Spleen (tissue), 11 donors: ENCODE data around the gene OSBPL9. TPM values are rescaled to one million over a fixed set of nuclear protein-coding genes. Genes with fewer than 3 reads are reported as not detected.

ENCODE experiments used
- DNase-seq: peaks from one replicate; pipeline ENCODE4 v3.0.0-alpha.2; 2020
- H3K27ac ChIP-seq, 8 donors: fragments of 200-600 bp; sonication (generic) in 7 of 8; 1 replicate in 4 of 8; 2 replicates in 4 of 8; pipeline versions ENCODE4 v1.5.0 to v1.8.0; 2016 to 2021; ENCODE audit warnings: inconsistent platforms in 4 of 8, mild to moderate bottlenecking in 4 of 8, moderate library complexity in 1 of 8
- H3K27me3 ChIP-seq, 7 donors: fragments of 200-600 bp; sonication (generic) in 6 of 7; replicated peaks in 1 of 7; 1 replicate in 4 of 7; 2 replicates in 3 of 7; pipeline versions ENCODE4 v1.5.0 to v1.8.0; 2016 to 2021; ENCODE audit warnings: inconsistent platforms in 3 of 7, mild to moderate bottlenecking in 1 of 7
- H3K36me3 ChIP-seq, 6 donors: fragments of 200-600 bp; sonication (generic) in 5 of 6; 1 replicate in 4 of 6; 2 replicates in 2 of 6; pipeline versions ENCODE4 v1.5.0 to v1.8.0; 2016 to 2021; ENCODE audit warnings: inconsistent platforms in 2 of 6
- H3K4me1 ChIP-seq, 6 donors: fragments of 200-600 bp; sonication (generic) in 5 of 6; 1 replicate in 3 of 6; 2 replicates in 3 of 6; pipeline versions ENCODE4 v1.5.0 to v1.8.0; 2016 to 2021; ENCODE audit warnings: inconsistent platforms in 3 of 6
- H3K4me3 ChIP-seq, 8 donors: fragments of 200-600 bp; sonication (generic) in 7 of 8; 1 replicate in 4 of 8; 2 replicates in 4 of 8; pipeline versions ENCODE4 v1.5.0 to v1.8.0; 2016 to 2021; ENCODE audit warnings: inconsistent platforms in 4 of 8, mild to moderate bottlenecking in 4 of 8, moderate library complexity in 2 of 8
- H3K9me3 ChIP-seq, 8 donors: fragments of 200-600 bp; sonication (generic) in 7 of 8; 1 replicate in 4 of 8; 2 replicates in 4 of 8; pipeline versions ENCODE4 v1.5.0 to v1.8.0; 2016 to 2021; ENCODE audit warnings: inconsistent platforms in 4 of 8
- CTCF ChIP-seq, 11 experiments: fragments of 200-600 bp in 7 of 11; fragments of 450-650 bp in 4 of 11; sonication (generic) in 4 of 11; IDR thresholded peaks in 8 of 11; conservative IDR thresholded peaks in 3 of 11; 1 replicate in 7 of 11; 2 replicates in 4 of 11; pipeline versions ENCODE4 v1.4.0 to v1.8.0; 2016 to 2021; ENCODE audit warnings: antibody characterized with exemption in 11 of 11, inconsistent platforms in 4 of 11, mild to moderate bottlenecking in 1 of 11
- POLR2A ChIP-seq, 3 donors: fragments of 450-650 bp; IDR thresholded peaks; one replicate each; pipeline ENCODE4 v1.5.1; 2017; ENCODE audit warnings: antibody characterized with exemption in 3 of 3, mild to moderate bottlenecking in 1 of 3
- POLR2AphosphoS5 ChIP-seq, 3 donors: sonication (generic); formaldehyde crosslinking; IDR thresholded peaks; one replicate each; pipeline ENCODE4 v1.5.1; 2017; ENCODE audit warnings: antibody characterized with exemption in 3 of 3
- WGBS, 5 donors: extraction: QIAGEN DNeasy Blood & Tissue Kit in 3 of 5; methylation state at CpG; one replicate each; pipeline versions ENCODE4 v1.1.5 to v1.1.7; 2013 to 2018; 5-methylcytosine and 5-hydroxymethylcytosine counted together
- intact Hi-C: fragments of 100-400 bp; cut with DNase I; formaldehyde crosslinking; loops from one replicate; pipeline ENCODE4 v1.15.0; 2023; ENCODE audit warnings: low total_unique reads
- polyA plus RNA-seq, 3 donors: library from polyadenylated mRNA; stranded (reverse); fragments of 200-250 nt; gene quantifications; one replicate each; pipeline ENCODE4 v1.2.1, GENCODE V29; 2013
- total RNA-seq, 7 donors: library from RNA; depleted of rRNA in 3 of 7; stranded (reverse); fragments of >200 nt in 3 of 7; fragmentation: NEBNext Ultra II Directional in 4 of 7; extraction: Animal tissue kit (Norgen Biotek cat#: 25700) in 4 of 7; gene quantifications; one replicate each; pipeline versions ENCODE4 v1.1.0 to v1.2.1, GENCODE V29; 2016 to 2021
- donor health status: healthy with polysubstance abuse.
- donor health status: DM: no; HTN: no; CAD: no; lungs with moderate emphysema.
- donor health status: DM: no; HTN: no; CAD: no.
- donor health status: Bipolar disorder and iron deficiency.
- donor health status: healthy.
- donor health status: DM: no; HTN: no; CAD: no.
- donor health status: DM: yes; HTN: yes; CAD: no.

The OSBPL9 gene
- total and polyA plus RNA-seq, 10 donors = 34.6 to 97.4 (median 80.6) TPM

GRCh38 chr1:51629918-51630317 is 13.0 kb downstream of the OSBPL9 start:
- H3K36me3 ChIP-seq = peaks cover 0 to 4% (median 0%) of the 10 kb centered on the region in 6 donors
- H3K4me3 ChIP-seq = no peak overlapping the region
- no peak overlapping the region for H3K27ac ChIP-seq
- no peak for TF ChIP-seq POLR2A (IDR thresholded peaks at IDR 0.05)
- TF ChIP-seq CTCF (IDR thresholded peaks at IDR 0.05 in 8 of 11, conservative IDR thresholded peaks at IDR 0.05 in 3 of 11) = no peak
- TF ChIP-seq POLR2AphosphoS5 (IDR thresholded peaks at IDR 0.05) = no peak
- no peaks in the 10 kb centered on the region for H3K9me3 ChIP-seq
- no peaks in the 10 kb centered on the region for H3K27me3 ChIP-seq
- H3K4me1 ChIP-seq = peaks cover 0 to 49% (median 7%) of the 10 kb centered on the region in 6 donors
- no peak for DNase-seq
- WGBS, 5 donors = 75 to 80% (median 77%) methylated on average over 4 of the region's 4 CpGs
- intact Hi-C loops = loop anchor here (10.0 kb wide), 1 partner anchor 135 kb away; no protein-coding TSS in a partner anchor

GRCh38 chr1:51630393-51630792 is 13.5 kb downstream of the OSBPL9 start:
- 77 to 91% (median 84%) methylated on average over 3 of the region's 3 CpGs for WGBS, 5 donors
- no peak for DNase-seq
- intact Hi-C loops = no loop called here
- Histone ChIP-seq H3K27me3 (no peaks in the 10 kb centered on the region), H3K36me3 (peaks cover 0 to 4% (median 0%) of the 10 kb centered on the region in 6 donors), H3K4me1 (peaks cover 0 to 49% (median 7%) of the 10 kb centered on the region in 6 donors), H3K4me3 (no peak overlapping the region), H3K9me3 (no peaks in the 10 kb centered on the region), H3K27ac (no peak overlapping the region)
- no peak for TF ChIP-seq POLR2AphosphoS5 (IDR thresholded peaks at IDR 0.05)
- no peak for TF ChIP-seq CTCF (IDR thresholded peaks at IDR 0.05 in 8 of 11, conservative IDR thresholded peaks at IDR 0.05 in 3 of 11)
- no peak for TF ChIP-seq POLR2A (IDR thresholded peaks at IDR 0.05)

- intact Hi-C loops = no loop called here
Observed at GRCh38 chr1:51630922-51631321, 14.0 kb downstream of the OSBPL9 start.

GRCh38 chr1:51631747-51632146 is 14.9 kb downstream of the OSBPL9 start:
- intact Hi-C loops = no loop called here
- WGBS, 5 donors = 92 to 98% (median 95%) methylated on average over 1 of the region's 1 CpG
- H3K36me3 ChIP-seq = peaks cover 0 to 4% (median 0%) of the 10 kb centered on the region in 6 donors
- H3K9me3 ChIP-seq = no peaks in the 10 kb centered on the region
- DNase-seq = no peak
- no peak overlapping the region for H3K27ac ChIP-seq
- H3K27me3 ChIP-seq = no peaks in the 10 kb centered on the region
- peaks cover 0 to 45% (median 8%) of the 10 kb centered on the region in 6 donors for H3K4me1 ChIP-seq
- TF ChIP-seq CTCF (IDR thresholded peaks at IDR 0.05 in 8 of 11, conservative IDR thresholded peaks at IDR 0.05 in 3 of 11) = no peak
- no peak for TF ChIP-seq POLR2AphosphoS5 (IDR thresholded peaks at IDR 0.05)
- TF ChIP-seq POLR2A (IDR thresholded peaks at IDR 0.05) = no peak
- no peak overlapping the region for H3K4me3 ChIP-seq

More at GRCh38 chr1:51630922-51631321, 14.0 kb downstream of the OSBPL9 start:
- Histone ChIP-seq H3K27ac (no peak overlapping the region), H3K36me3 (peaks cover 0 to 4% (median 0%) of the 10 kb centered on the region in 6 donors), H3K4me1 (peaks cover 0 to 51% (median 8%) of the 10 kb centered on the region in 6 donors), H3K27me3 (no peaks in the 10 kb centered on the region), H3K4me3 (no peak overlapping the region), H3K9me3 (no peaks in the 10 kb centered on the region)
- WGBS, 5 donors = 85 to 94% (median 92%) methylated on average over 3 of the region's 3 CpGs
- TF ChIP-seq POLR2AphosphoS5 (IDR thresholded peaks at IDR 0.05) (no peak), CTCF (IDR thresholded peaks at IDR 0.05 in 8 of 11, conservative IDR thresholded peaks at IDR 0.05 in 3 of 11) (no peak), POLR2A (IDR thresholded peaks at IDR 0.05) (no peak)
- no peak for DNase-seq
